A204.1 (cell line): ENCODE results near the gene OR2A42.
"Not testable (repeated sequence)": the region's sequence is repeated elsewhere in the genome, so short reads cannot be mapped to it uniquely, and the experiment has no call there.

Experiments used
- FAIRE-seq: peaks from 2 replicates; lab custom pipeline; 2012; peaks lifted over from hg19 to GRCh38; lab: Jason Lieb, UNC

Gene OR2A42, protein sequence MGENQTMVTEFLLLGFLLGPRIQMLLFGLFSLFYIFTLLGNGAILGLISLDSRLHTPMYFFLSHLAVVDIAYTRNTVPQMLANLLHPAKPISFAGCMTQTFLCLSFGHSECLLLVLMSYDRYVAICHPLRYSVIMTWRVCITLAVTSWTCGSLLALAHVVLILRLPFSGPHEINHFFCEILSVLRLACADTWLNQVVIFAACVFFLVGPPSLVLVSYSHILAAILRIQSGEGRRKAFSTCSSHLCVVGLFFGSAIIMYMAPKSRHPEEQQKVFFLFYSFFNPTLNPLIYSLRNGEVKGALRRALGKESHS

DNA sequence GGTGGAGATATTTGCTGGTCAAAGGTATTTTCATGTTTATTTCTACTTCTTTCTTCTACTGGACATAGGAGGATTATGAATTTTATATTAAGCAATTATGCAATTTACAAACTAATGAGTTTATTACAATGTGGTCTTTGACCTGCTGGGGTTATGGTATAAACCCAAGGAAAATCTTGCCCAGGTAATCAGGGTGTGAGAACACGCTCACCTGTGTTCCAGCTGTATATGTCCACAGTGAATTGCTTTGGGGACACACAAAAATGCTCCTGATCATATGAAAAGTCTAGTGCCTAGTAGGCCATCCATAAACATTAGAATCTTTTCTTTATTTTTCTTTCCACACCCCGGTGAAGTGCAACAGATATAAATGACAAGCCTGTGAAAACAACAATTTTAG, at the start of gene OR2A42:
Gene OR2A42, minus strand, starts transcription at position 241 of the 400 bp plus-strand sequence. CDS start 6,762 bp downstream, outside the sequence.
- FAIRE-seq, result not testable (repeated sequence)

DNA sequence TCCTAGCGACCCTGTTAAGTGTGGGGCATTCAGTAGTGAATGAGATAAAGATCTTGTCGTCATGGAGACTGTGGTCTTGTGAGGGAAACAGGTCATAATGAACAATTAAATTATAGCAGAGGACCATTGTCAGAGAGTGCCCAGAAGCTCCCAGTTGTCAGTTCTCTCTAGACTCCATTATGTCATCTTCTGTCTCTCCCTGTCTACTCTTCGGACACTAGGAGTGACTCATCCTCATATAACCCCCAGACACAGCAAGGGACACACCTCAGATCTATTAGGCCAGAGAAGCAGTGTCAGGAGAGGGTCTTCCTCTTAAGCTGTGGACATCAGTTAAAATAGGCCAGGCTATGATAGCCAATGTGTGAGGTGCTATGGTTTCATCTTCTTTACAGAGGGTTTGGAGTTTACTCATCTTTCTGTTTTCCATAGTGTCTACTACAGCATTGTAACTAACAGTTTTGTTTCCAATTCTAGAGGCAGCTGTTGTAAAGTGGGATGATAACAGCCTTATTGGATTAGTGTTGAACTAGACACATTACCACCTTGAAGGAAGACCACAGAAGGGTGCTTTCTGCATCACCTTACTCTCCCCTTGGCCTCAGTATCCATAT, 47.9 kb upstream of the OR2A42 start:
- not testable (repeated sequence) for FAIRE-seq

DNA sequence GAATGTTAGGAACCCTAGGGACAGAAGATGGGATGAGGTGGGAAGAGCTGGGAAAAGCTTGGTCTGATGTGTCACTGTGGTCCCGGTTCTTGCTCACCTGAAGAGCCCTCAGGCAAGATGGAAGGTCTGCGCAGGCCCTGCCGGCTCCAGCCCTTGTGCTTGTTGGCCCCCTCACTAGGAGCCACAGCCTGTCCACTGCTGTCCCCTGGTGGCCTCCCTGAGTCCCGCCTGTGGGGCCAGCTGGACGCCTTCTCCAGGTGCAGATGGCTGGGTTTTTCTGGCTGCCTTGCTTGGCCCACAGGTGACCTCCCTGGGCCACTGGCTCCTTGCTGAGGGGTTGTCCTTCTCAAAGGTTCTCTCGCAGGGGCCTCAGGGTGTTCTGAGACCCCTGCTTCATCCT, 44.3 kb upstream of the OR2A42 start:
- not testable (repeated sequence) for FAIRE-seq

DNA sequence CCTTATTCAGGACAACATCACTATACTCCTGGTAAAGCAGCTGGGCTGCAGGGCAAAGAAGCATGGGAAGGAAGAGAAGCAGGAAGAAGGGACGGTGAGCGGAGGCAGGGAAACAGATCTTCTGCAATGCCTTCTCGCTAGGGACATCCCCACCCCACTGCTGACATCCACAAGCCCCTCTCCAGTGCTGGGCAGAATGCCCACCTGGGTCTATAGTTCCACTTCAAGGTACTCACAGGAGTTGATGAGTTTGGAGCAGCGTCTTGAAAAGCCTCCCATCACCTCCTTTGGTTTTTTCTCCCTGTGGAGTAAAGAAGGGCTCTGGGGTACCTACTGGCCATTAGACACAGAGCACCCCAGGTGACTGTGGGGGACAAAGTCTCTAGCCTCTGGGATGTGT, 43.1 kb upstream of the OR2A42 start:
- FAIRE-seq, result not testable (repeated sequence)

DNA sequence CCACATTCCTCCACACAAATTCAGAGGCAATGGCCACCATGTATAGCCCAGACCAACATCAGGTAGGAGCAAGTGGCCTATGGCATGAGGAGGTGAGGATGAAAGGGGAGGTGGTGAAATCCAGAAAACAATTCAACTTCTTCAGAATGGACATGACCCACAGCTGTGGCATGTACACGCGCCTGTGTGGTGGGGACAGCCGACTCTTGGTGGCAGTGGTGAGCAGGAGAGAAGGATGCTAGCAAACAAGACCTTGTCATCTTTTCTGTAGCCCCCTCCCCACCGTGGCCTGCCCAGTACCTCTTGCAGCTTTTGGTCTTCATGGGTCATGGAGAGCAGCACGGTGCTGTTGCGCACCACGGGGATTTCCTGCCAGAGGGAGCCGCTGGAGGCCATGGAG, 42.6 kb upstream of the OR2A42 start:
- not testable (repeated sequence) for FAIRE-seq

DNA sequence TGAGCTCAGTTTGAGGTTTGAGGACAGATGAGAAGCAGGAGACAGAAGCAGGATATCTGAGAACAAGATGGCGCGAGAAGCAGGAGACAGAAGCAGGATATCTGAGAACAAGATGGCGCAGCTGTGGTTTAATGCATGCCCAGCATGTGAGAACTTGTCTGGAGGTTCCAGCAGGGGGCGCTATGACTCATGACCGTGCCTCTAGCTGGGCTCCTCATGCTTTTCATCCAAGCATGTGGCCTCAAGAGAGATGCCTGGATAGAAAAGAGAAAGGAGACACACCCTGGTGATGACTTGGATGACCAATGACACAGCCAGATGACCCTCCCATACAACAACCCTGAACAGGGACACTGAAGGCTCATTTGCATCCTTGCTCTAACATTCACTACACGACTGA, 40.6 kb upstream of the OR2A42 start:
- FAIRE-seq, result not testable (repeated sequence)

DNA sequence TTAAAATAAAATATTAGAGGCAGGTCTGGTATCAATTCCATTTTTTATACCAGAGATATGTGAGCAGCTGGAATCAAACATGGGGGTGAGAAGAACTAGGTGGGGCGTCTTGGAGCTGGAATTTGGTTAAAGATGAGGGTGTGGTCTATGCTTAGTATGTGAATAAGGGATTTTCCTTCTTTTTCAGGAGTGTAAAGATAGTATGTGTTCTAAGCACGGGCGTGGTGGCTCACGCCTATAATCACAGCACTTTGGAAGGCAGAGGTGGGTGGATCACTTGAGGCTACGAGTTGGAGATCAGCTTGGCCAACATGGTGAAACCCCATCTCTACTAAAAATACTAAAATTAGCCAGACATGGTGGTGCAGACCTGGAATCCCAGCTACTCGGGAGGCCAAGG, 35.9 kb upstream of the OR2A42 start:
- not testable (repeated sequence) for FAIRE-seq

DNA sequence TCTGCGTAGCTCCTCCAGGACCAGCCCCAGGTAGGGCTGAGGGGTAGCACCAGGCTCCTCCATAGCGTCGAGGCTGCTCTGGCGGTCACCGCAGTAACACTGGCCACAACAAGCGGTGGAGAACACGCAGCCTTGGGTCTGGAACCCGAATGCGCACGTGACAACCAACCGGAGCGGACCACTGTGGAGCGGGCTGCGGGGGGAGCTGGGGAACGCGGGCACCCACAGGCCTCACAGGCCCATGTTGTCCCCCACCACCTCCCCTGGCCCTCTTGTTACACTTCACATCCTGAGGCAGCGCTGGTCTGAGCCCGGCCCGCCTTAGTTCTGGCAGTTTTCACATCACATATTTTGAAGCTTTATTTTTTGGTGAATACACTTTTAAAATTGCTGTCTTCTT, 29.8 kb upstream of the OR2A42 start, which contains the start of gene CTAGE8:
Gene CTAGE8, minus strand, starts transcription at position 101 of the 400 bp plus-strand sequence. Its CDS starts 38 bp downstream, at position 63.
- FAIRE-seq, result not testable (repeated sequence)

DNA sequence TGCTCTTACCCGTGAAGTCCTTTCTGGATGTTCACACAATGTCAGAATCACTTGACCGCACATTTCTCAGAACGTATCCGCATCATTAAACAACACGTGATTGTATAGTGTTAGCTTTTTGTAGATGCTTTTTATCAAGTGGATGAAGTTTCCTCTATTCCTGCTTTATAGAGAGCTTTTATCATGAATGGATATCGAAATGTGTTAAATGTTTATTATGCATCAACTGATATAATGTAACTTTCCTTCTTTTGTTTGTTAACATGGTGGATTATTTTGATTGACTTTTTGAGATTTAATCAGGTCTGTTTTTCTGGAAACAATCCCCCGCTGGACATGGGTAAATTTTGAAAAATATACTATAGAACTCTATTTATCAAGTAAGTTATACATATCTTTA, 25.3 kb upstream of the OR2A42 start, which contains the start of gene OR2A7:
Gene OR2A7, minus strand, starts transcription at position 101 of the 400 bp plus-strand sequence. CDS start 5,164 bp downstream, outside the sequence.
- FAIRE-seq, result not testable (repeated sequence)

DNA sequence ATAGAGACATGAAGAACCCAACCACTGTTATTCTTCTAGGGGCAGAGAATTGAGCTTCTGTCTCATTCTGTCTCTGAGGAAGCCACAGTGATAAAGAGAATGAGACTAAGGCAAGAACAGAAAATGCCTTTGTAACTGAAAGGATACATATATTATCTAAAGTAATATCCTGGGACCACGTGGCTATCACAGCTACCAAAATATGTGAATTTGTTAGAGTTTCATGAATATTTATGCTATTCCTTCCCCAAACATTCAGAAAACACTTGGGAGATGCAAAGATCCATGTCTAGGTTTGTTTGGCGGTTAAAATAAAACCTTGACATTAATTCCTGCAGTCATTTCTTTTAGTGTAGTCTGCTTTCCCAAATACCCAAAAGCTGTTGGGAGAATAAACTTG, 22.7 kb upstream of the OR2A42 start:
- FAIRE-seq, result not testable (repeated sequence)

DNA sequence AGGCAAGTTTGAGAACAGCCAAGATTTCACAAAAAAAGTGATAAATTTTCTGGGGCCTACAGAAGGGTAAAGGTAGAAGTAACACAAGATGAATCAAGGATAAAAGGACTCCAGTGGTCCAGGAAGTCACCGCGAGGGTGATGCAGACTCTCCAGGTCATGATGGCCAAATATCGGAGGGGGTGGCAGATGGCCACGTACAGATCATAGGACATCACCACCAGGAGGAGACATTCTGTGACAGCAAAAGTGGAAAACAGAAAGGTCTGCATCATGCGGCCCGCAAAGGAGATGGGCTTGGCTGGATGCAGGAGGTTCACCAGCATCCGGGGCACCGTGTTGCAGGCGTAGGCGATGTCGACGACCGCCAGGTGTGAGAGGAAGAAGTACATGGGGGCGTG, 19.7 kb upstream of the OR2A42 start:
- FAIRE-seq, result not testable (repeated sequence)

DNA sequence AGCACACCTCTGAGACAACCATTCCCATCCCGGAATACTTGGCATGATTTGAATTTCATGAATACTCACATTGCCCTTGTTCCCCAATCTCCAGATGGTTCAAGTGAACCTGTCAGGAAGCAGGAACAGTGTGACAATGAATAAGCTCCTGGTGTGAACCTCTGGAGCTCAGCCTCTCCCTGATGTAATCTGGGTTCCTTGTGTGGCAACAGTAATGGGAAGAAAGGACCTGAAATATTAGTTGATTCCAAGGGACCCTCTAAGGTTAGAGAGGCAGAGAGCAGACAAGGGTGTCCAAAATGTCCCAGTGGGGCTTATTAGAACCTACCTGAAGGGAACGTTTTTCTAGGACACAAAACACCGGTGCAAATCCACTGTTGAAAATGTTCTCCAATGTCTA, 16.7 kb upstream of the OR2A42 start:
- FAIRE-seq, result no peak

DNA sequence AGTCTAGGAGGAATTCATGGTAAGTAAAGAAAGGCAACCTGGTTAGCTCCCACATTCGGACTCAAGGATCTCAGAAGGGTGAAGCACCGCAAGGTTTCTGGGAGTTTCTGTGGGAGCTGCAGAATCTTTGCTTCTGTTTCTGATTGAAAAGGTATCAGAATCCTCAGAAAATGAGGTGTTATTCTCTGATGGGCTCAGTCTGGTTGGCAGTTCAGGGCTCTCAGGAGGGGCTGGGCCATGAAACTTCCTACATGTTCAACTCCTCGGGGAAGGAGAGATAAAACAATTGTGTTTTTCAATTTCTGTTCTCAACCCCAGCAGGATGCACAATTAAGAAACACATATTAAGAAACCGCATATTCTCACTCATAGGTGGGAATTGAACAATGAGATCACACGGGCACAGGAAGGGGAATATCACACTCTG, 16.1 kb upstream of the OR2A42 start:
- no peak for FAIRE-seq

DNA sequence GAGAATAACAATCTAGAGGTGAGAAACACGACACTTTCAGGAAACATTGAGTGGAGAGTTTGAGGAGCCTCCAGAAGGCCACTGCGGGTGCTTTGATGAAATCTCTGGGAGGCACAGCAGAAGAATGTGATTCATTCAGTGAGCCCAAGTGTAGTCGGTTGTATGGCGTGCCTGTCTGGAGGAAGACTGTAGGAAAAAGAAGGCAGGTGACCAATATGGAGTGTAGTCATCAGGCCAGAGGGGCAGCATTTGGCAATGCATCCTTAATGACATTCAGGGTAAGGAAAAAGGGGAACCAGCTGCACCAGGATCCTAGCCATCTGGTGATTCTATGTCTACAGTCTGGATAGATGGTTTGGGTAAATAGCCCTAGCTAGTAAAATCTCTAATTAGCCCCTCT, 12.9 kb upstream of the OR2A42 start:
- FAIRE-seq, result not testable (repeated sequence)

DNA sequence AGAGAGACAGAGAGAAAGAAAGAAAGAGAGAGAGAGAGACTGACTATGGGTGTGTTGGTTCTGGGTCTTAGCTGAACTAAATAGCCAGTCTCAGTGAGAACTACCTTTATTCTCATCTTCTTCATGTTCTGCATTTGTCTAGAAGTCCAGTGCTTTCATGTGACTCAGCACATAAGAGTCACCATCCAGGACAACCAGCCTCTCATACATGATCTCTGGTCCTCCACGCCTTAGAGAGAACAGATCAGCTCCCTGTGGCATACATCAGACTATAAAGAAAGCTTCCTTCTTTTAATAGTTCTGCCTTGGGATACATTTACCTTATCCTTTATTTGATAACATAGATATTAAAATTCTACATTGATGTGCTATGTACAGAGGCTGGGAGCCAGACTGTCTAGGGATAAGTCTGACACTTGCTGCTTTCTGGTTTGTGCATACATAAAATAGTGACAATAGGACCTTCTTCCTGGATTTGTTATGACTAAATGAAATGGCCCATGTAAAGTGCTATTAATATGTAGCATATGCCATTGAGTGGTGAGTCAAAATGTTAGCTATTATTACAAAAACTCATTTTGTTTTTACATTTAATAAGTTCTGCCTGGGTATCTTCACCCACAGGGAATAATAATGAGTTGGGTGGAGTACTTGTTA, 8.4 kb upstream of the OR2A42 start:
- FAIRE-seq, result not testable (repeated sequence)

DNA sequence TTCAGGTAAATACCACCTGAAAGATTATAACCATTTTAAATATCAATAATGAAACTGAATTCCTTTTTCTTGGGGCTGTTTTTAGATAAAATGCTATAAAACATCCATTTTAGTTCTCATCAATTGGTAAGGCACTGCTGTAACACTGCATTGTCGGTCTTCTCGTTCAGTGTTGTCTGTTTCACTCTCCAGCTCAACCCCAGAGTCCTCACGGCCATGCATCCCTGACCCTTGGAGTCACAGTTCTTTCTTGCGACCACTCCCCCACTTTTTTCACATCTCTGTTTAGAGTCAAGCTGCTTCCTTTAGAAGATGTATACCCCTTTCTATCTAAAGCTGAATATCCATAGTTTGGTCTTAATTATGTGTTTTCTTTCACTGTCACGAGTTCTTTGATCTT, 7.6 kb upstream of the OR2A42 start:
- FAIRE-seq, result not testable (repeated sequence)

DNA sequence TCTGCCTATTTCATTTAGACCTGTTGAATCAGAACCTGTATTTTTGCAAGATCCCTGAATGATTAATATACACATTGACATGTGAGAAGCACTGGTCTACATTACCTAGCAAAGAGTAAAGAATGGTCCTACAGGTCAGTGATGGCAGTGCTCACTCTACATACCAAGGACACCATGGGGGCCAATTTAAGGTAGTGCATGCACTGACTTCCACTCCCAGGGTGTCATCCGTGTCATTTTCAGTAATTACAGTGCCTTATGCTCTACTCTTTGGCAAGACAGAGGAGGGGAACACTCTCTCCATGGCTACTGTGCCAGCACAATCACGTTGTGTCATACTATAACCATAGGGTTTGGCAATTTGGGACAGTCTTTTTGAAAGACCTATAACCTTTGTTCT, 6.0 kb upstream of the OR2A42 start:
- not testable (repeated sequence) for FAIRE-seq

DNA sequence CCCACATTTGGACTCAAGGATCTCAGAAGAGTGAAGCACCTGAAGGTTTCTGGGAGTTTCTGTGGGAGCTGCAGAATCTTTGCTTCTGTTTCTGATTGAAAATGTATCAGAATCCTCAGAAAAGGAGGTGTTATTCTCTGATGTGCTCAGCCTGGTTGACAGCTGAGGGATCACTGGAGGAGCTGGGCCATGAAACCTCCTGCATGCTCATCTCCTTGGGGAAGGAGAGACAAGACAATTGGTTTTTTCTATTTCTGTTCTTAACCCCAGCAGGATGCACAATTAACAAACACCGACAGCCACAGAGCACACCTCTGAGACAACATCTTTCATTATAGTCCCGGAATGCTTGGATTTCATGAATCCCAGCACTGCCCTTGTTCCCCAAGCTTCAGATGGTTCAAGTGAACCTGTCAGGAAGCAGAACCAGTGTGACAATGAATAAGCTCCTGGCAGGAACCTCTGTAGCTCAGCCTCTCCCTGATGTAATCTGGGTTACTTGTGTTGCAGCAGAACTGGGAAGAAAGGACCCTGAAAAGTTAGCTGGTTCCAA, 799 bp downstream of the OR2A42 start:
- FAIRE-seq, result not testable (repeated sequence)

DNA sequence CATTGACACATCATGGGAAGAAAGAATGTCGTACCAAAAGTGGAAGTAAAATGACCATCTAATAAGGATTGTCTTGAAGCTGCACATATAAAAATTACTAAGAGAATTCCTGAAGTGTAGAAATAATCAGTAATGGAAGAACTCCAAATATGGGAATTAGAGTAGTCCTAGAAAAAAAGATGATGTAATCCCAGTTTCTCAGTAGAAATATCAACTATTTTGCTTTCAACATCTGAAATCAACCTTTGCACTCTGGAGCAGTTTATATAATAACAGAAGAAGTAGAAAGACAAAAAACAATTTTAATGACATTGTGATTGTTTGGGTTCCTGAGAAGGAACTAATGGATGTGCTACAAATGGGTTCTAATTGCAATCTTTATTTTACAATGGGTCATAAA, 6.4 kb downstream of the OR2A42 start:
- not testable (repeated sequence) for FAIRE-seq

DNA sequence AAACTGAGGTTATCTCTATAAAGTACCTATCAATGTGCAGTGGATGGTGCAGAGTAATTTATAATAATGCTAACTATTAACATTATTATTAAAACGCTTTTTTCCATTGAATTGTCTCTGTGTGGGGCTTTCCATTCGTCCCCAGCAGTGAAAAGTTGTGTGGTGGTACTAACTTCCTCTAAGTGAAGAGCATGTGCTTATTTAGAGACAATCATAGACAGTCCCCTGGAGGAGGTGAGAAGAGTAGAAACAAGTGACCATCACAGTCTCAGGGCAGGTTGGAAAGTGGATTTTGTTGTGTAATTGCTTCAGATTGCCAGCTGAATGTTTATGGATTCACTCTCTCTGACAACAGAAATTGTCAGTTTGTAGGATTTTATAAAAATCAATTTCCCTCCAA, 8.4 kb downstream of the OR2A42 start:
- FAIRE-seq, result not testable (repeated sequence)

DNA sequence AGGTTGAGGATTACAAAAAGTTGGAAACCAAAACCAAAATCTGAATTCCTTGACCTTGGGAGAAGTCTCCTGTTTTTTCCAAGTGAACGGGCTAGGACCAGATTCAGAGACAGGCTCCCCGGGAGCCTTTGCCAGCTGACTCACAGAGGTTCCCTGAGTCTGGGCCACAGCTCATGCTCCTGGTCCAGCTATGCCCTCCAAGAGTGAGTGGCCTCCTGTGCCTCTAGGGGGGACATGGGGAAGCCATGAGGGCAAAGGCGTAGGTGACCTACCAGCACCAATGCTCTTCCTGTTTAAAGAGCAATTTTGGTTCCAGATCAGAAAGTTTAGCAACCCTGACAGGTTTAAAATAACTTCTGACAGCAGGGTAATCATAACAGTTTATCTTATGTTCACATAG, 10.6 kb downstream of the OR2A42 start:
- not testable (repeated sequence) for FAIRE-seq

DNA sequence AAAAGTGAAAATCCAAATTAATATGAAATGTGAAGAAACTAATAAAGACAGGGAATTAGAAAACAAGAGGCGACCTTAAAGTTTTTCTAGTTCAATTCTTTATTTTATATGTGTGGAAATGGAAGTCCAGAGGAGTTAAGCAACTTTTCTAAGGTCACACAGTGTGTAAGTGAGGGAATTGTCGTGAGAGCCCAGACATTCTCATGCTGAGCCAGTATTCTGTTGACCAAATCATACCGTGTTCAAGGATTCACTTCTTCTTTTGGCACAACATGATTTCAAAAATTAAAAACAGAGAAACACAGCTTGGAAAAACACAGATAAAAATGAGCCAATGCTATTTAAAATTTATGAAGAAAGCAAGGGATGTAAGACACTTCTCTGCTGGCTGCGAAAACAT, 12.5 kb downstream of the OR2A42 start:
- not testable (repeated sequence) for FAIRE-seq

DNA sequence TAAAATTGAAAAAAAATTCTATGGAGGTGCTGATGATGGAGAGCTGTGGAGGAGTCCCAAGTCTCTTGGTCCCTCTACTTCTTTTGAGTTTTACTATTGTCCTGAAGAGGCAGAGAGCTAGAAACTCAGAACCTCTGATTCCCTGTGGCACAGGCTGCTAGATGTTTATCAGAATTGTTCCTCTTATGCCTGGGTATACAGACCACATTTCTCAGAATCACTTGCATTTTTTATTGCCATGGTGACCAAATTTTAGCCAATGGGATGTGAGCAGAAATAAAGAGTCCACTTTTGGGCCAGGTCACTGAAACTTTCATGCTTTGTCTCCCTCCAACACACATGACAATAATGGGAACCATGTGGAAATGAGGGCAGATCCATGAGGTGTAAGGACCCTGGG, 15.7 kb downstream of the OR2A42 start:
- not testable (repeated sequence) for FAIRE-seq
